NCI-H1092 (cell line): ENCODE measurements around the gene GNG4.

Experiments
- DNase-seq: peaks from one replicate; lab custom pipeline; 2025; lab: John Stamatoyannopoulos, UW

GNG4 gene

GRCh38 chr1:235649368-235650163 is at the start of gene GNG4:
TSS of gene GNG4 (minus strand) at chr1:235649784. CDS start at chr1:235583838, 65,946 bp downstream.
- DNase-seq = peak; percentile 52

- DNase-seq = no peak
Observed at GRCh38 chr1:235697508-235697907, 47.9 kb upstream of the GNG4 start.

GRCh38 chr1:235689356-235689755 is 39.8 kb upstream of the GNG4 start:
- no peak for DNase-seq

- no peak for DNase-seq
Observed at GRCh38 chr1:235688096-235688495, 38.5 kb upstream of the GNG4 start.

- DNase-seq = no peak
Observed at GRCh38 chr1:235683653-235684052, 34.1 kb upstream of the GNG4 start.

GRCh38 chr1:235682216-235682615 is 32.6 kb upstream of the GNG4 start:
- DNase-seq = no peak

GRCh38 chr1:235679644-235680043 is 30.1 kb upstream of the GNG4 start:
- no peak for DNase-seq

- no peak for DNase-seq
Observed at GRCh38 chr1:235679005-235679404, 29.4 kb upstream of the GNG4 start.

- no peak for DNase-seq
Observed at GRCh38 chr1:235675152-235675890, 25.7 kb upstream of the GNG4 start.

- DNase-seq = no peak
Observed at GRCh38 chr1:235673981-235674380, 24.4 kb upstream of the GNG4 start.

- DNase-seq = no peak
Observed at GRCh38 chr1:235671992-235672391, 22.4 kb upstream of the GNG4 start.

- no peak for DNase-seq
Observed at GRCh38 chr1:235670157-235670776, 20.7 kb upstream of the GNG4 start.

GRCh38 chr1:235669277-235669676 is 19.7 kb upstream of the GNG4 start:
- no peak for DNase-seq

- no peak for DNase-seq
Observed at GRCh38 chr1:235663628-235664027, 14.0 kb upstream of the GNG4 start.

- DNase-seq = no peak
Observed at GRCh38 chr1:235661568-235661967, 12.0 kb upstream of the GNG4 start.

GRCh38 chr1:235659186-235659771 is 9.7 kb upstream of the GNG4 start:
- DNase-seq = no peak

GRCh38 chr1:235657747-235658526 is 8.4 kb upstream of the GNG4 start:
- no peak for DNase-seq

GRCh38 chr1:235657269-235657668 is 7.7 kb upstream of the GNG4 start:
- no peak for DNase-seq

- no peak for DNase-seq
Observed at GRCh38 chr1:235652364-235652763, 2.8 kb upstream of the GNG4 start.

GRCh38 chr1:235651170-235651806 is 1.7 kb upstream of the GNG4 start:
- no peak for DNase-seq
